ENCODE results near the gene MRPL40.

Gene MRPL40

DNA sequence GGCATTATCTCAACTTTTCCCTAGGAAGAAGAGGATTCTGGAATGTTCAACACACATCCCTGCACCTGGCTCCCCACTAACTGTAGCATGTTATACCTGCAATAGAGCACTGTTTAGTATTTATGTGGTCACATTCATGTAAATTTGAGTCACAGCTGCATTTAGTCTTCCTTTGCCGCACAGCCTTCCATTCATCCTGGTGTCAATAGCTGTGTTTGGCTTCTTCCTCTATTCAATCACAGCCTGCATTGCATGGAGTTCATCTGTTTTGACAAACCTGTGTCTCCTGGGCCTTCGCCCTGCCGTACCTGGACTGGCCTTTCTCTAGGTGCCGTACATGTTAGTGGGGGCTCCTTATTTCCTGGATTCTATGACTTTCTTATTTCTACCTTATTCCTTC lies 19.2 kb downstream of the MRPL40 start:
- Histone ChIP-seq H3K4me3 (ENCODE audit: low read depth, low read length) (no peak overlapping the region), H3K36me3 (ENCODE audit: control insufficient read depth, insufficient read depth, low read length) (no peaks in the 10 kb centered on the region), H3K4me2 (ENCODE audit: low read length) (no peak overlapping the region), H3K9me3 (ENCODE audit: control insufficient read depth, low read length) (no peaks in the 10 kb centered on the region), H2AFZ (no peak overlapping the region), H3K27ac (no peak overlapping the region), H3K79me2 (no peaks in the 10 kb centered on the region), H3K4me1 (no peaks in the 10 kb centered on the region), H3K9ac (no peak overlapping the region), H3K27me3 (ENCODE audit: control insufficient read depth, insufficient read depth, low read length) (no peaks in the 10 kb centered on the region)
- TF ChIP-seq, protein P1, sequence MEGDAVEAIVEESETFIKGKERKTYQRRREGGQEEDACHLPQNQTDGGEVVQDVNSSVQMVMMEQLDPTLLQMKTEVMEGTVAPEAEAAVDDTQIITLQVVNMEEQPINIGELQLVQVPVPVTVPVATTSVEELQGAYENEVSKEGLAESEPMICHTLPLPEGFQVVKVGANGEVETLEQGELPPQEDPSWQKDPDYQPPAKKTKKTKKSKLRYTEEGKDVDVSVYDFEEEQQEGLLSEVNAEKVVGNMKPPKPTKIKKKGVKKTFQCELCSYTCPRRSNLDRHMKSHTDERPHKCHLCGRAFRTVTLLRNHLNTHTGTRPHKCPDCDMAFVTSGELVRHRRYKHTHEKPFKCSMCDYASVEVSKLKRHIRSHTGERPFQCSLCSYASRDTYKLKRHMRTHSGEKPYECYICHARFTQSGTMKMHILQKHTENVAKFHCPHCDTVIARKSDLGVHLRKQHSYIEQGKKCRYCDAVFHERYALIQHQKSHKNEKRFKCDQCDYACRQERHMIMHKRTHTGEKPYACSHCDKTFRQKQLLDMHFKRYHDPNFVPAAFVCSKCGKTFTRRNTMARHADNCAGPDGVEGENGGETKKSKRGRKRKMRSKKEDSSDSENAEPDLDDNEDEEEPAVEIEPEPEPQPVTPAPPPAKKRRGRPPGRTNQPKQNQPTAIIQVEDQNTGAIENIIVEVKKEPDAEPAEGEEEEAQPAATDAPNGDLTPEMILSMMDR (IDR thresholded peaks at IDR 0.05): no peak

DNA sequence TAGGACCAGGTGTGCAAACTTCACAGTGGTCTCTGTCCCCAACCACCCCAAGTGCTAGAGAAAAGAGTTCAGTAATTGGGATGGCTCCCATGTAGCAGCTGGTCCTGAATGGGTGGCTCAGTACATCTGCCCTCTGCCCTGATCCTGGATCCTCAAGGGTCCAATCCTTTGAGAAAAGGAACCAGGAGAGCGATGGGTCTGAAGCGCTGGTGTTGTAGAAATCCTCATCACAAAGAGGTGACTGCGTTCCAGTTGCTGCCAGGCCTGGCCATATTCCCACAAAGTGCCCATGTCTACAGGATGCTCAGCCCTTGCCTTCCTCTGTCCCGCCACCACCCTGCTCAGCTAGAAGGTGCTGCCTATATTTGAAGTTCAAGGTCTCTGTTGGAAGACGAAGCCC lies 21.4 kb downstream of the MRPL40 start:
- no peaks in the 10 kb centered on the region for H3K9me3 ChIP-seq (ENCODE audit: control insufficient read depth, low read length)
- H3K4me2 ChIP-seq (ENCODE audit: low read length): no peak overlapping the region
- TF ChIP-seq, protein P1 (IDR thresholded peaks at IDR 0.05): no peak

DNA sequence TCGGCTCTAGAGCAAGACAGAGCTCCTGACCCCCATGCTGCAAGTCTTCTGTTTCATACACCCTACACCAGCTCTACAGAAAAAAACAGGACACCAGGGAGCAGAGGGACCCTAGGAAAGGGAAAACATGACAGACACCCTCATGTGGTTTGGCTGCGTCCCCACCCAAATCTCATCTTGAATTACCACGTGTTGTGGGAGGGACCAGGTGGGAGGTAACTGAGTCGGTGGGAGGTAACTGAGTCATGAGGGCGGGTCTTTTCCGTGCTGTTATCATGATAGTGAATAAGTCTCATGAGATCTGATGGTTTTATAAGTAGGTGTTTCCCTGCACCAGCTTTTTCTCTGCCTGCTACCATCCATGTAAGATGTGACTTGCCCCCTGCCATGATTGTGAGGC lies 21.8 kb downstream of the MRPL40 start:
- no peak overlapping the region for H3K27ac ChIP-seq
- H3K4me2 ChIP-seq (ENCODE audit: low read length): no peak overlapping the region
- no peaks in the 10 kb centered on the region for H3K79me2 ChIP-seq
- TF ChIP-seq, protein P1 (IDR thresholded peaks at IDR 0.05): no peak
- H3K4me1 ChIP-seq: no peaks in the 10 kb centered on the region
- H3K9me3 ChIP-seq (ENCODE audit: control insufficient read depth, low read length): no peaks in the 10 kb centered on the region
- H3K36me3 ChIP-seq (ENCODE audit: control insufficient read depth, insufficient read depth, low read length): no peaks in the 10 kb centered on the region
- no peak overlapping the region for H2AFZ ChIP-seq
- no peak overlapping the region for H3K4me3 ChIP-seq (ENCODE audit: low read depth, low read length)
- H3K9ac ChIP-seq: no peak overlapping the region
- no peaks in the 10 kb centered on the region for H3K27me3 ChIP-seq (ENCODE audit: control insufficient read depth, insufficient read depth, low read length)

More for the DNA sequence above, 21.4 kb downstream of the MRPL40 start:
- H3K27me3 ChIP-seq (ENCODE audit: control insufficient read depth, insufficient read depth, low read length): no peaks in the 10 kb centered on the region
- H3K4me3 ChIP-seq (ENCODE audit: low read depth, low read length): no peak overlapping the region
- no peaks in the 10 kb centered on the region for H3K36me3 ChIP-seq (ENCODE audit: control insufficient read depth, insufficient read depth, low read length)
- H3K79me2 ChIP-seq: no peaks in the 10 kb centered on the region
- no peak overlapping the region for H2AFZ ChIP-seq
- no peak overlapping the region for H3K27ac ChIP-seq
- H3K9ac ChIP-seq: no peak overlapping the region
- no peaks in the 10 kb centered on the region for H3K4me1 ChIP-seq

DNA sequence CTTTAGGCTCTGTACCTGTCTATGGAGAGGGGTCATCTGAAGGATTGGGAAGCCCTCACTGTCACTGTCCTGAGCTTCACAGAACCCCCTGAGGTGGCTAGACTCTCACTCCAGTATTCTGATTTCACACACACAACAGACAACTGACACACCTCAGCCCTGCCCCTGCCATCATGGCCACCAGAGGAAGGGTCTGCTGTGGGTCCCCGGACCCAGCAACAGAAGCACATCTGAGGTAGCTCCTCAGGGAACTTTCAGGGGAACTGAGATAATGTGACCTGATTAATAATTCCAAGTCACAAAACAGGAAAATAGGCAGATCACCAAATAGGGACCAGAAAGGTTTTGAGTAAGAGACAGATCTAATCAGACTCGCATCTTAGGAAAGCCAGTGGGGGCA lies 22.7 kb downstream of the MRPL40 start:
- Histone ChIP-seq H2AFZ (no peak overlapping the region), H3K4me2 (ENCODE audit: low read length) (no peak overlapping the region), H3K79me2 (no peaks in the 10 kb centered on the region), H3K36me3 (ENCODE audit: control insufficient read depth, insufficient read depth, low read length) (no peaks in the 10 kb centered on the region), H3K27ac (no peak overlapping the region), H3K4me3 (ENCODE audit: low read depth, low read length) (no peak overlapping the region), H3K9me3 (ENCODE audit: control insufficient read depth, low read length) (no peaks in the 10 kb centered on the region), H3K9ac (no peak overlapping the region), H3K4me1 (no peaks in the 10 kb centered on the region), H3K27me3 (ENCODE audit: control insufficient read depth, insufficient read depth, low read length) (no peaks in the 10 kb centered on the region)
- TF ChIP-seq, protein P1 (IDR thresholded peaks at IDR 0.05): no peak

DNA sequence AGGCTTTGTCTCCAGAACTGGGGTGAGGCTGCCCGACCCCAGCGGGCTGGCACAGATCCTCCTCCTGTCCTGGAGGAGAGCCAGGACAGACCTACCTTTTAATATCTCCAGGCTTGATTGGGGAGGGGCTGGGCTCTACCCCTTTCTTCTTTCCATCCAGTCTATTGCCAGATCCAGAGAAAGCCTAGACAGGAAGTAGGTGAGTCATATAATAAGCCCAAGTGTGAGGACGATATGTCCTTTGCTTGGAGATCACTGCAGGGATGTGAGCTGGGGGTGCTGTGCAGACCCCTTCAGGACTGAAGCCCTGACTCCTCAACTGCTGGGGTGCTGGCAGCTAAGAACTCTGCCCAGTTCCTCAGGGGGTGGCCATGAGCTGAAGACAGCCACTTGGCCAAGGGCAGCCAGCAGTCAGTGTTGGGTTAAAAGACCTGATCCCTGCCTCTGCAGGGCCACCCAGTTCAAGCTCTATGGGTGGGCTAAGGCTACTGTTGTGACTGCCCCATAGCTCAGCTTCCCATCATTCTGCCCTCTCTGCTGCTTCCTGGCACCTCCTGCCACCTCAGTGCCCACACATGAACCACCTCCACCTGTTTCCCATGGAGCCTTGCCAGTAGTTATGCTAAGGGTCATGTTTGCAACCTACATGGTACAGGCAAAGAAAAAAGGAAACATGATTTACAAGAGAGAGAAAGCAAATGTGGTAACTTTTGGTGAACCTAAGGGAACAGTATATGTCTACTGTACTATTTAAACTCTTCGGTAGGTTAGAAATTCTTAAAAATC lies 23.4 kb downstream of the MRPL40 start:
- Histone ChIP-seq H3K4me3 (ENCODE audit: low read depth, low read length) (no peak overlapping the region), H3K4me2 (ENCODE audit: low read length) (no peak overlapping the region), H3K9ac (no peak overlapping the region), H3K9me3 (ENCODE audit: control insufficient read depth, low read length) (no peaks in the 10 kb centered on the region), H3K27ac (no peak overlapping the region), H3K4me1 (no peaks in the 10 kb centered on the region), H3K36me3 (ENCODE audit: control insufficient read depth, insufficient read depth, low read length) (no peaks in the 10 kb centered on the region), H2AFZ (no peak overlapping the region), H3K79me2 (no peaks in the 10 kb centered on the region), H3K27me3 (ENCODE audit: control insufficient read depth, insufficient read depth, low read length) (no peaks in the 10 kb centered on the region)
- TF ChIP-seq, protein P1 (IDR thresholded peaks at IDR 0.05): no peak

Measured in parathyroid adenoma (tissue), 2 donors.